A549 treated with ZK216348 at 1 μM for 4 hours (cell line): ENCODE results near the gene ZNF25. TPM values are rescaled to one million over a fixed set of nuclear protein-coding genes. Genes with fewer than 3 reads are reported as not detected.

Source experiments
- total RNA-seq: library from RNA; stranded (reverse); fragments of 200-300 nt; extraction: Qiagen RNA extraction; gene quantifications from 5 replicates; pipeline ENCODE4 v1.2.3, GENCODE V29; 2022; ENCODE audit warnings: low read depth

Gene ZNF25
- total RNA-seq = 1.1 to 2.7 TPM (median 1.6 TPM) in 5 replicates

DNA sequence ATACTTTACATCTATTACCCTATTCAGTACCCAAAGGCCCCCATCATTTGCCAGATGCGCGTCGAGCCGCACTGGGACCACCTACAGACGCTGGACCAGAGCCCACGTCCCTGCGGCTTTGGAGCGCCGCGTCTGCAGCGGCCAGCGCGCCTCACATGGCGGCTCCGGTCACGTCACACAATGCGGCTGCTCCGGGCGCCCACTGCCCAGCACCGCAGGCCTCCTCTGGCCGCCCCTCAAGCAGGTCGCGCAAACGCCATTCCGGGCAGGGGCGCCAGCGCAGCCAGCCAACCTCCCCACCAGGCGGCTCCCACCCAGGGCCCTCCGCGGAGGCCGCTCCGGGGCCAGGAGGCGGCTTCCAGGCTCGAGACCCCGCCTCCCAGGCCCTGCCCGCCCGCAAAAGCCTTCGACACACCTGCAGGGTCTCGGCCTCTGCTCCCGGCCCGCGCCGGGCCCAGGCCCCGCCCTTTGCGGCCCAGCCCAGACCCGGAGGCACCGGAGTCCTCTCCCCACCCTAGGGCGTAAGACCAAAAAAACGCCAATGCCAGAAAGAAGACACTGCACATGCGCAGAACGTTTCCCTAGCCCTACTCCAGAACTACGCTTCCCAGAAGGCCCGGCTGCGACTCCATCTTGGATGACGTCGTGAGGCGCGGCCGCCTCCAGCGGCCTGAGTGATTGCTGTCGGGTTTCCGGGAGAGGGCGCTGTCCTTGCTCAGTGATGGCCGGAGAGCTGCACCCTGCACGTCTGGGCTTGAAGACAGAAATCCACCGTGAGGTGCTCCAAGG lies at the start of gene ZNF25:
Gene ZNF25 (minus strand): TSS at position 557 of the 789 bp plus-strand sequence. CDS start 4,925 bp downstream, outside the sequence.

DNA sequence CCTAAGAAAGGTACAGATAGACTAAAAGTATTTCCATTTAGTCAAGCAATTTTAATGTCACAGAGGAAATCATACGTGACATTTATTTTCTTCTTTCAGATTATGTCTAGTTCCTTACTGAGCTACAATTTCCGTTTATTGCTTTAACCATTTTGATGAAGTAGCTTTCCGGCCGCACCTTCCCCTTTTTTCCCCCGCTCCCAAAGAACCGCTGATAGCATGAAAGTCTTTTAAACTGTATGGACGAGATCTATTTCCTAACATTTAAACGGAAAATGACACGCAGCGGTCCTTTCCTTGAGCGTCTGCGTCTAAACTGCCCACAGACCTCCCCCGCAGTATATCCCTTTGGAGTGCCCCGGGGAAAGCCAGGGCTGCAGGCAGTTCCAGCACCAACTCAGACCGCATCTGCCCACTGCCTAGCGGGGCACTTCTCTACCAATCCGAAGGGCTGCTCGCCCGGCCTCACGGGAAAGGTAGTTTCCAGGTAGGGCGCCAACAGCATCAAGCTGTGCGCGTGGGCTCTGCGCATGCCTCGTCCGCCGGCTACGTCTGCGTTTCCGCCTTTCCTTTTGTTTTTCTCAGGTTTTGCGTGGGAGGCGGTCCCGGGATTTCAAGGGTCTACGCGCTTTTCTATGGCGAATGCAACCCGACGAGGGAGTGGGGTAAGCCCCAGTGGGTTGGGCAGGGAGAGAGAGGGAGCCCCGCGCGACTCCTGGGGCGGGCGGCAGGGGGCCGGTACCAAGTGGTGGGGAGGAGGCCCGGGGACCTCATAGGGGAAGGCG lies 33.9 kb upstream of the ZNF25 start, which contains the start of gene ZNF33A:
Gene ZNF33A (plus strand): TSS at position 557 of the 785 bp plus-strand sequence. CDS start 1,667 bp downstream, outside the sequence.

Other genes starting within 250 kb of the ZNF25 start
- gene ZNF248, start 119.0 kb downstream of the ZNF25 start, total RNA-seq = 2.8 to 5.2 TPM (median 4.0 TPM) in 5 replicates
- 6.7 to 9.3 TPM (median 7.8 TPM) in 5 replicates for gene ZNF33A, start 34.0 kb upstream of the ZNF25 start, total RNA-seq
- gene ZNF37A, start 117.7 kb upstream of the ZNF25 start, total RNA-seq = 5.0 to 6.7 TPM (median 5.5 TPM) in 5 replicates